ENCODE results near the gene GPR75. TPM values are rescaled to one million over a fixed set of nuclear protein-coding genes. Genes with fewer than 3 reads are reported as not detected.

Gene GPR75
- 1.5 TPM for polyA plus RNA-seq (2013, experiment 1 of 2; ENCODE audit: insufficient read length)
- 1.2 TPM for polyA plus RNA-seq (2013, experiment 2 of 2; ENCODE audit: insufficient read length)

- peak; percentile 7 for DNase-seq
Observed at GRCh38 chr2:53859206-53860181, at the start of gene GPR75. TSS of gene GPR75 (minus strand) at chr2:53859967. CDS start at chr2:53854756, 5,211 bp downstream.

- DNase-seq, result no peak
Observed at GRCh38 chr2:53907582-53907981, 47.8 kb upstream of the GPR75 start.

GRCh38 chr2:53905396-53905795 is 45.6 kb upstream of the GPR75 start:
- DNase-seq, result no peak

GRCh38 chr2:53903011-53903410 is 43.2 kb upstream of the GPR75 start:
- DNase-seq, result no peak

GRCh38 chr2:53901192-53901591 is 41.4 kb upstream of the GPR75 start:
- no peak for DNase-seq

GRCh38 chr2:53896864-53897263 is 37.1 kb upstream of the GPR75 start:
- peak; percentile 29 for DNase-seq

GRCh38 chr2:53886406-53887280 is 26.9 kb upstream of the GPR75 start:
- DNase-seq, result no peak

GRCh38 chr2:53884883-53885282 is 25.1 kb upstream of the GPR75 start:
- no peak for DNase-seq

- DNase-seq, result no peak
Observed at GRCh38 chr2:53881986-53882385, 22.2 kb upstream of the GPR75 start.

- no peak for DNase-seq
Observed at GRCh38 chr2:53881360-53881759, 21.6 kb upstream of the GPR75 start.

- peak; percentile 65 for DNase-seq
Observed at GRCh38 chr2:53880756-53881155, 21.0 kb upstream of the GPR75 start.

- DNase-seq, result peak; percentile 17
Observed at GRCh38 chr2:53877556-53877955, 17.8 kb upstream of the GPR75 start.

- DNase-seq, result no peak
Observed at GRCh38 chr2:53877112-53877511, 17.3 kb upstream of the GPR75 start.

- DNase-seq, result no peak
Observed at GRCh38 chr2:53874401-53874950, 14.7 kb upstream of the GPR75 start.

GRCh38 chr2:53867773-53868172 is 8.0 kb upstream of the GPR75 start:
- no peak for DNase-seq

GRCh38 chr2:53867169-53867568 is 7.4 kb upstream of the GPR75 start:
- DNase-seq, result no peak

GRCh38 chr2:53865962-53866361 is 6.2 kb upstream of the GPR75 start:
- no peak for DNase-seq

- DNase-seq, result no peak
Observed at GRCh38 chr2:53865264-53865663, 5.5 kb upstream of the GPR75 start.

- DNase-seq, result peak; percentile 9
Observed at GRCh38 chr2:53863538-53864227, 3.9 kb upstream of the GPR75 start.

GRCh38 chr2:53861824-53862223 is 2.1 kb upstream of the GPR75 start:
- no peak for DNase-seq

GRCh38 chr2:53856272-53856671 is 3.5 kb downstream of the GPR75 start:
- DNase-seq, result no peak

- DNase-seq, result no peak
Observed at GRCh38 chr2:53854678-53855077, 5.1 kb downstream of the GPR75 start.
